Measurements from ENCODE around the gene KIAA0513.

The KIAA0513 gene

DNA sequence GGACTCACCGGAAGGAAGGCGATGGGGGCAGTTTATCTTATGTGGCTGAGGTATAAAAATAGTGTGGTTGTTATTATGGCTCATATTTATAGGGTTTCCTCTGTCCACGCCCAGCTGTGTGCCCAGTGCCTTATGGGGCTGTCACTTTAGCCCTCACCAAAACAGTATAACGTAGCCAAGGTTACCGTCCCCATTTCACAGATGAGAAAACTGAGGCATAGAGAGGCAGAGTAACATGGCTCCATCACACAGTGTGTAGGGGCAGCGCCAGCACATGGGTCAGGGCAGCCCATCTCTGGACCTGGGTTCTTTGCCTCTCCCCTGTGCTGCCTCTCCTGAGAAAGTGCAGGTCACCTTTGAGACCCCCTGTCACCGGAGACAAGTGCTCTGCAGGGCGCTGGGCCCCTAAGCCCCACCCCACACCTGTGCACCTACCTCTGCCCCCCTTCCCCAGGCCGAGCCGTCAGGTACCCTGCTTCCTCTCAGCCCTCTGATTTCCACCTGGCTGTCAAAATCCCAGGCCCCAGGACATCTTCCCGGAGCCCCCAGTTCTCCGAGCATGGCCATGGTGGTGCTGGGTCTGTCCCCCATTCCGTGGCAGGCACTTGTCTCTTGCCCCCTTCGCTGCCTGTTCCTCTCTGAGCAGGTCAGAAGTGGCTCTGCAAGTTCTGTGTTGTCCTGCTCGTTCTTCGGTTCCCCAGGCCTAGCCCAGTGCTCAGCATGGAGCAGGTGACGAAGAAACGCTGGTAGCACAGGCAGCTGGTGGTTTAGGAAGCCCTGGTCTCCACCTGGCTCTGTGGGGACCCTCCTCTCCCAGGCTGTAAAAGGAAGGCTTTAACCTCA lies 7.2 kb downstream of the KIAA0513 start:
- CTCF ChIA-PET, result interaction anchor here (0.6 kb wide), 1 partner anchor 18 kb away, joined by 3 read pairs; no protein-coding TSS in a partner anchor
- TF ChIP-seq, protein P1, sequence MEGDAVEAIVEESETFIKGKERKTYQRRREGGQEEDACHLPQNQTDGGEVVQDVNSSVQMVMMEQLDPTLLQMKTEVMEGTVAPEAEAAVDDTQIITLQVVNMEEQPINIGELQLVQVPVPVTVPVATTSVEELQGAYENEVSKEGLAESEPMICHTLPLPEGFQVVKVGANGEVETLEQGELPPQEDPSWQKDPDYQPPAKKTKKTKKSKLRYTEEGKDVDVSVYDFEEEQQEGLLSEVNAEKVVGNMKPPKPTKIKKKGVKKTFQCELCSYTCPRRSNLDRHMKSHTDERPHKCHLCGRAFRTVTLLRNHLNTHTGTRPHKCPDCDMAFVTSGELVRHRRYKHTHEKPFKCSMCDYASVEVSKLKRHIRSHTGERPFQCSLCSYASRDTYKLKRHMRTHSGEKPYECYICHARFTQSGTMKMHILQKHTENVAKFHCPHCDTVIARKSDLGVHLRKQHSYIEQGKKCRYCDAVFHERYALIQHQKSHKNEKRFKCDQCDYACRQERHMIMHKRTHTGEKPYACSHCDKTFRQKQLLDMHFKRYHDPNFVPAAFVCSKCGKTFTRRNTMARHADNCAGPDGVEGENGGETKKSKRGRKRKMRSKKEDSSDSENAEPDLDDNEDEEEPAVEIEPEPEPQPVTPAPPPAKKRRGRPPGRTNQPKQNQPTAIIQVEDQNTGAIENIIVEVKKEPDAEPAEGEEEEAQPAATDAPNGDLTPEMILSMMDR (conservative IDR thresholded peaks at IDR 0.05; ENCODE audit: low read depth), result no peak
- H3K27ac ChIP-seq, result peak overlapping the region; percentile 28
- POLR2A ChIA-PET (ENCODE audit: low non-redundant PET), result no interaction called here
- no peak for DNase-seq (ENCODE audit: low spot score)

DNA sequence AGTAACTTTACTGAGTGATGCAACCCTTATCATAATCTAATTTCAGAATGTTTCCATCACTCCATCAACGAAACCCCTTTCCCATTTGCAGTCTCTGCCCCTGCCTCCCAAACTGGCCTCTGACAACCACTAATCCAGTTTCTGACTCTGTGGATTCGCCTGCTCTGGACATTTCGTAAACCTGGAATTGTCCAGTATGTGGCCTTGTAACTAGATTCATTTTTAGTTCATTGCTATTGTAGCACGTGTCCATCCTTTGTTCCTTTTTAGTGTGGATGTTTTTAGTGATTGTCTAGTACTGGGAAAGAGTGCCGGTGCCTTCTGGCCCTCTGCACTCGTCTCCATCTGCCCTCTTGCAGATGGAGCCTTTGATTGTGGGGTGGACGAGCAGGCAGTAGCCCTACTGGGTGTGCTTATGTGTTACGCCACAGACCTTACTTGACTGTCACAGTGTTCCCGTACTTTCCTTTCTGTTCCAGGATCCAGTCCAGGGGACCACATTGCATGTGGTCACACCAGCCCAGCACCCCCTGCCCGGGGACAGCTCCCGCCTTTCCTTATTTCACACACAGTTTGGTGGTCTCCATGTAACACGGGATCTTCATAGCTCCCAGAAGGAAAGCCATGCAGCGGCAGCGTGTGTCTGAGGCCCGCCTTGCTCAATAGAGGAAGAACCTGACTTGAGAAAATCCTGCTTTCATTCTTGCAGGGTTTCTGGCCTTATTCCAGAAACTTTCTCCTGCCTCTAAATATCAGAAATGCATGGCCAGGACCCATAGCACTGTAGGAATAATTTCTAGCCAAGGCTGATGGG lies 8.8 kb downstream of the KIAA0513 start:
- POLR2A ChIA-PET (ENCODE audit: low non-redundant PET), result no interaction called here
- CTCF ChIA-PET, result interaction anchor here (0.6 to 0.9 kb wide), 2 partner anchors 50 to 639 kb away, joined by 3 read pairs; no protein-coding TSS in a partner anchor
- TF ChIP-seq, protein P1 (conservative IDR thresholded peaks at IDR 0.05; ENCODE audit: low read depth), result no peak
- no peak for DNase-seq (ENCODE audit: low spot score)
- peak overlapping the region; percentile 83 for H3K27ac ChIP-seq

DNA sequence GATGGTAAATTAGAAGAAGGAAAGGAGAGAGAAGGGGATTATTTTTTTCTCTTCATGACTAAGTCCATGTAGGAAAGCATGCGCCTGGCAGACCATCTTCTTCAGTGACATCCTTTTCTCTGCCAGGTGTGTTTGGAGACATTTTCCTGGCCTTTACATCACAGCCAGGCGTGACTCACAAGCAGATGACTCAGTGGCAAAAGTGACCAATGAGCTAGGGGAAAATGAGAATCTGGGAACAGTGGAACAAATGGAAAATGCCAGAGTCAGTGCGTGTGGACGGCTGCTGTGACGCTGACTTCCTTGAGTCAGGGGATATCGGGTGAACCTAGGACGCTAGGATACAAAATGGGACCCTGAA lies 9.4 kb downstream of the KIAA0513 start:
- peak overlapping the region; percentile 83 for H3K27ac ChIP-seq
- ChIA-PET CTCF (interaction anchor here (0.6 to 0.9 kb wide), 2 partner anchors 49 to 639 kb away, joined by 3 read pairs; no protein-coding TSS in a partner anchor), POLR2A (ENCODE audit: low non-redundant PET) (no interaction called here)
- TF ChIP-seq, protein P1 (conservative IDR thresholded peaks at IDR 0.05; ENCODE audit: low read depth), result no peak
- peak; percentile 86 for DNase-seq (ENCODE audit: low spot score)

DNA sequence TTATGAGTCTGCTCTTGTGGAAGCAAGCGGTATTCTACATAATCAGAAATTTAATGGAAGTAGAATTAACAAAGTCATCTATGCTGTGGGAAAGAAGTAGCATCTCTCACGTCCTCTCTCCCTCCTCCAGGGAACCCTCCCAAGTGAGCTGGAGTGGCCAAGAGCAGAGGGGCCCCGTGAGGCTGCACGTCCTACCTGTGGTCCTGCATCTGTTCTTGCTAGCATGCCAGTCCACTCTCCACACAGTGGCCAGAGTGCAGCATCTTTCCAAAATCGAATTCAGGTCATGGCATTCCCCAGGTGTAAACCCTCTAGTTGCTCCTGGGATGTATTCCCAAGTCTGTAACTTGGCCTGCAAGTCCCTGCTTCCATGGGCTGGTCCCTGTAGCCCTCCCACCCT lies 10.1 kb downstream of the KIAA0513 start:
- peak overlapping the region; percentile 45 for H3K27ac ChIP-seq
- CTCF ChIA-PET, result no interaction called here
- POLR2A ChIA-PET (ENCODE audit: low non-redundant PET), result no interaction called here
- DNase-seq (ENCODE audit: low spot score), result no peak
- TF ChIP-seq, protein P1 (conservative IDR thresholded peaks at IDR 0.05; ENCODE audit: low read depth), result no peak

DNA sequence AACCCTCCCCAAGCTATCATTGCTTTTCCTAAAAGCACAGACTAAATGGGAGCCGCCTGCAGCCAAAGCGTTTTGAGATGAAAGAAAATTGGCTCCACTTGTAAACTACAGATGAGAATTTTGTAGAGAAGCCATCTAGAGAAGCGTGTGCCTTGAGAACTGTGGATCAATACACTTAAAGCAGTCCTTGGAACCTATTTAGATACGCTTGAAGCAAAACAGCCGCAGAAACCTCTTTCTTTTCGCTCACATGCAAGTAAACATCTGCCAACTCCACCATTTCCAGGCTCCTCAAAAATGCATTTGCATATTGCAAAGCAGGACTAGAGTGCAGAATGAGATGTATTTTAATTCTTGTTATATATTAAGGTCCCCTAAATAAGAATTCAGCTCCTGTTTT lies 13.1 kb downstream of the KIAA0513 start:
- H3K27ac ChIP-seq, result no peak overlapping the region
- no peak for DNase-seq (ENCODE audit: low spot score)

More for the DNA sequence above, 13.1 kb downstream of the KIAA0513 start:
- ChIA-PET POLR2A (ENCODE audit: low non-redundant PET) (no interaction called here), CTCF (interaction anchor here (0.9 kb wide), 1 partner anchor 46 kb away, joined by 3 read pairs; no protein-coding TSS in a partner anchor)
- TF ChIP-seq, protein P1 (conservative IDR thresholded peaks at IDR 0.05; ENCODE audit: low read depth), result no peak

All from RWPE1 (cell line).